ENCODE measurements around the gene TPX2.

DNA sequence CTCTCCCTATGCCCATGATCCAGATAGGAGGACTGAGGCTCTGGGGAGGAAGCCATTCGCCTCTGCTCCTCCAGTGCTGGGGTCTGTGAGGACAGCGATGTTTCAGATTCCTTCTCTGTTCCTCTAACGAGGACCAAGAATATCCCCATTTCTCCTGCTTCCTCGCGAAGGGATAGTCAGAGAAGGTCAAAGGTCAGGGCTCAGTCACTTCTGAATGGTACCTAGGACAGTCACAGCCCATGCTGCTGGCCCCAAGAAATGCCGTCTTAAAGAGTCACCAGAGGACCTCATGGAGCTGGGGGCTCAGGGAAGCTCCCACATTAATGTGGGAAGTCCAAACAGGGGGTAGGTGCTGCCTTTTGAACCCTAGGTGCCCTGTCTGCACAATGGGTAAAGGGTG, 104.2 kb downstream of the TPX2 start:
- TF ChIP-seq, protein P1, sequence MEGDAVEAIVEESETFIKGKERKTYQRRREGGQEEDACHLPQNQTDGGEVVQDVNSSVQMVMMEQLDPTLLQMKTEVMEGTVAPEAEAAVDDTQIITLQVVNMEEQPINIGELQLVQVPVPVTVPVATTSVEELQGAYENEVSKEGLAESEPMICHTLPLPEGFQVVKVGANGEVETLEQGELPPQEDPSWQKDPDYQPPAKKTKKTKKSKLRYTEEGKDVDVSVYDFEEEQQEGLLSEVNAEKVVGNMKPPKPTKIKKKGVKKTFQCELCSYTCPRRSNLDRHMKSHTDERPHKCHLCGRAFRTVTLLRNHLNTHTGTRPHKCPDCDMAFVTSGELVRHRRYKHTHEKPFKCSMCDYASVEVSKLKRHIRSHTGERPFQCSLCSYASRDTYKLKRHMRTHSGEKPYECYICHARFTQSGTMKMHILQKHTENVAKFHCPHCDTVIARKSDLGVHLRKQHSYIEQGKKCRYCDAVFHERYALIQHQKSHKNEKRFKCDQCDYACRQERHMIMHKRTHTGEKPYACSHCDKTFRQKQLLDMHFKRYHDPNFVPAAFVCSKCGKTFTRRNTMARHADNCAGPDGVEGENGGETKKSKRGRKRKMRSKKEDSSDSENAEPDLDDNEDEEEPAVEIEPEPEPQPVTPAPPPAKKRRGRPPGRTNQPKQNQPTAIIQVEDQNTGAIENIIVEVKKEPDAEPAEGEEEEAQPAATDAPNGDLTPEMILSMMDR (IDR thresholded peaks at IDR 0.05) = no peak
- TF ChIP-seq EZH2 (IDR thresholded peaks at IDR 0.05; ENCODE audit: borderline replicate concordance, insufficient read depth, low read depth, low read length, poor library complexity, severe bottlenecking) = no peak

Data from B cell (primary cell).